OCI-LY7 (cell line): ENCODE results near the gene TEX36.

Experiments used
- CTCF ChIP-seq: fragments of 200-600 bp; sonication (generic); conservative IDR thresholded peaks from 2 replicates; pipeline ENCODE4 v1.5.1; 2014; ENCODE audit warnings: mild to moderate bottlenecking, antibody characterized with exemption, low read length, moderate library complexity, mixed read lengths
- EZH2phosphoT487 ChIP-seq: fragments of 200-600 bp; sonication (generic); IDR thresholded peaks from 2 replicates; pipeline ENCODE4 v1.6.1; 2018; ENCODE audit warnings: low read depth, borderline replicate concordance, mild to moderate bottlenecking, mixed run types, antibody characterized with exemption, low read length, moderate library complexity, mixed read lengths

GRCh38 chr10:125638555-125638954 is 44.4 kb downstream of the TEX36 start:
- no peak for TF ChIP-seq CTCF
- no peak for TF ChIP-seq EZH2phosphoT487
